HG03159 (cell line): ENCODE measurements around the gene TNS4.
"Not testable (repeated sequence)": the region's sequence is repeated elsewhere in the genome, so short reads cannot be mapped to it uniquely, and the experiment has no call there.

Experiments used
- ATAC-seq: cut with Tn5 transposase; IDR thresholded peaks from one replicate; pipeline ENCODE4 v1.9.1; 2021; ENCODE audit warnings: mild to moderate bottlenecking, moderate library complexity; ENCODE audit not compliant: unreplicated experiment

The TNS4 gene

GRCh38 chr17:40501499-40501911, at the start of gene TNS4:
TNS4 (minus strand) TSS chr17:40501623; CDS start chr17:40496425, 5,198 bp downstream.
- no peak for ATAC-seq

- ATAC-seq = no peak
These were observed 49.2 kb upstream of the TNS4 start for GRCh38 chr17:40550608-40551007.

GRCh38 chr17:40548982-40549685, 47.7 kb upstream of the TNS4 start:
- ATAC-seq = no peak

GRCh38 chr17:40548491-40548981, 47.1 kb upstream of the TNS4 start:
- ATAC-seq = no peak

- no peak for ATAC-seq
These were observed 46.5 kb upstream of the TNS4 start for GRCh38 chr17:40547785-40548478.

- no peak for ATAC-seq
These were observed 45.8 kb upstream of the TNS4 start for GRCh38 chr17:40547079-40547784.

GRCh38 chr17:40546497-40546896, 45.1 kb upstream of the TNS4 start:
- not testable (repeated sequence) for ATAC-seq

GRCh38 chr17:40545660-40546059, 44.2 kb upstream of the TNS4 start:
- no peak for ATAC-seq

- no peak for ATAC-seq
These were observed 41.4 kb upstream of the TNS4 start for GRCh38 chr17:40542558-40543411.

- no peak for ATAC-seq
These were observed 40.6 kb upstream of the TNS4 start for GRCh38 chr17:40541873-40542557.

GRCh38 chr17:40541060-40541872, 39.8 kb upstream of the TNS4 start:
- no peak for ATAC-seq

- no peak for ATAC-seq
These were observed 39.0 kb upstream of the TNS4 start for GRCh38 chr17:40540448-40540847.

GRCh38 chr17:40539711-40540411, 38.4 kb upstream of the TNS4 start:
- no peak for ATAC-seq

GRCh38 chr17:40538936-40539705, 37.7 kb upstream of the TNS4 start:
- no peak for ATAC-seq

- ATAC-seq = no peak
These were observed 36.9 kb upstream of the TNS4 start for GRCh38 chr17:40538019-40538935.

- ATAC-seq = no peak
These were observed 35.1 kb upstream of the TNS4 start for GRCh38 chr17:40536295-40537171.
